Measurements from ENCODE around the gene IL4.
"Not testable (repeated sequence)": the region's sequence is repeated elsewhere in the genome, so short reads cannot be mapped to it uniquely, and the experiment has no call there.

Gene IL4

GRCh38 chr5:132674671-132675506 lies 1.1 kb downstream of the IL4 start:
- DNase-seq: no peak

DNA sequence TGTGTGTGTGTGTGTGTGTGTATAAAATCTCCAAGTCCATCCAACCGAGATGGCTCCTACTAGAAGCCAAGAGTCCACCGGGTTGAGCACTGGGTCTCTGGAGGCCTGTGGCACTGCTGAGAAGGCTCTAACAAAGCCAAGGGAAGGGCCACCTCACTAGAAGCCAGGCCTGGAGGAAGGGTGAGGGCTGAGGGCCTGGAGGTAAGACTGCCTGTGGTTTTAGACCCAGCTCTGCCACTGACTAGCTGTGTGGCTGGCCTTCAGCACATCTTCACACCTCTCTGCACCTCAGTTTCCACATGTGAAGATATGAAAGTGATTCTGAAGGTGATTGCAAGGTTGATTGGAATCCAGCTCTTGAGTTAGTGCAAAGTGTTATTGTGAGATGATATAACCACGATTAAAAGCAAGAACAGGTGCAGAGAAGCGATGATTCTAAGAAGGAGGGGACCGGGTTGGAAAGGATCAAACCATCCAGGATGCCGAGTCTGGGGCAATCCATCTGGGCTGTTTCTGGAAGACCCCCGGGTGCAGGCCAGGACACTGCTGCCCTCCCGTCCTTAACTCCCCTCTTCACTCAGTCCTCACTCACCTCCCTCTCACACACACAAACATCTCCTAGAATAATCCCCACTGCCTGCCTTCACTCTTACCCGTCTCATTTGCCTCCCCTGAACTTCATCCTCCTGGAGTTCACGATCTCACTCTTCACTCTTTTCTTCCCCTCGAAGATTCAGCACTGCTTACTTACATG lies 2.3 kb downstream of the IL4 start:
- DNase-seq: no peak

DNA sequence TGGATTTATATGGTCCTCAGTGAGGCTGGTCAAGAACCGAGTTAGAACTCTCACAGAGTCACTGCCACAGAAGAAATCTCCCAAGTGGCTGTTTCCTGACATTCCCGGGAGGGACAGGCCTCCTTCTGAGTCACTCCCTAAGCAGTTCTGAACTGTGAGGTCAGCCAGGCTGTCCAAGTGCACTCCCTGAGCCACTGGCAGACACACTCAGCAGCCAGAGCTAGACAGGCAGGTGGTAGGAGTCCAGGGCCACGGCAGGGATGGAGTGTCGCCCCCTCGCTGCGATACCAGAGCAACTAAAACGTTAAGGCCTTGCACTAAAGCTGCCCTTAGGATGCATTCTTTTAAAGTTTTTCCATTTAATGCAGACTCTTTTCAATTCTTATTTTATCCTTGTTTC lies 3.4 kb downstream of the IL4 start:
- DNase-seq: no peak

GRCh38 chr5:132677682-132678400 lies 4.1 kb downstream of the IL4 start:
- no peak for DNase-seq

DNA sequence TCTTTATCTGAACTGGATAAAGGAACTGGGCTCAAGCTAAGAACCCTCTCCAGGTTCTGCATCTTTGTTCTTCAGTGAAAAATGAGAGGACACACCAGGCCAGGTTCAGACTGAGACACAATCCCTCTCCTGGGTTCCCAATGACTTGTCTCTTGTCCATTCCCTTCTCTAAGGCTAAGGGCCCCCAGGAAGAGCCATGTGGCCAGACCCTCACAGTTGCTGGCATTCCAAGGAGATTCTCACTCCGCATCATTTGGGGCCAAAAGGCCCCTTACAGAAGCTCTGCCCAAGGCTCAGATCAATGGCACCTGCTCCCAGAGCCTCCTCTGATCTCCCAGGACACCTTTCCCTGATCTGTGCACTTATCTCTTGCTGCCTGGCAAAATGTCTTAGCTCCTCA lies 4.9 kb downstream of the IL4 start:
- DNase-seq: no peak

DNA sequence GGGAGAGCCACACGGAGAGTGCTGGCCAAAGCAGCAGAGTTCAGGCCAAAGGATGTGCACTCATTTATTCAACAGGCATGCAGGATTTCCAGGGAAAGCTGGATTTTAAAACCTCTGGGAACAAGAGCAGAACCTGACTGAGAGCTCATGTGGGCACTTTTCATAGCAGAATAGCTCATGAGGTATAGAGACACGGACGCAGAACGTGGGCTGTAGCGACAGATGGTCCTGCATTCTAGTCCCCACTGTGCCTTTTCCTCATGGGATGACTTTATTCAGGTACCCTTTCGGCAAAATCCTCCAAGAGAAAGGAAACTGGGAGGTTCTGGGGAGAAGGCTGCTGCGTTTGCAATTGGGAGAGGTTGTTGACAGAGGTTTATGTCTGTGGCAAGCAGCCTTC lies 5.4 kb downstream of the IL4 start:
- no peak for DNase-seq

GRCh38 chr5:132679717-132680380 lies 6.1 kb downstream of the IL4 start:
- no peak for DNase-seq

DNA sequence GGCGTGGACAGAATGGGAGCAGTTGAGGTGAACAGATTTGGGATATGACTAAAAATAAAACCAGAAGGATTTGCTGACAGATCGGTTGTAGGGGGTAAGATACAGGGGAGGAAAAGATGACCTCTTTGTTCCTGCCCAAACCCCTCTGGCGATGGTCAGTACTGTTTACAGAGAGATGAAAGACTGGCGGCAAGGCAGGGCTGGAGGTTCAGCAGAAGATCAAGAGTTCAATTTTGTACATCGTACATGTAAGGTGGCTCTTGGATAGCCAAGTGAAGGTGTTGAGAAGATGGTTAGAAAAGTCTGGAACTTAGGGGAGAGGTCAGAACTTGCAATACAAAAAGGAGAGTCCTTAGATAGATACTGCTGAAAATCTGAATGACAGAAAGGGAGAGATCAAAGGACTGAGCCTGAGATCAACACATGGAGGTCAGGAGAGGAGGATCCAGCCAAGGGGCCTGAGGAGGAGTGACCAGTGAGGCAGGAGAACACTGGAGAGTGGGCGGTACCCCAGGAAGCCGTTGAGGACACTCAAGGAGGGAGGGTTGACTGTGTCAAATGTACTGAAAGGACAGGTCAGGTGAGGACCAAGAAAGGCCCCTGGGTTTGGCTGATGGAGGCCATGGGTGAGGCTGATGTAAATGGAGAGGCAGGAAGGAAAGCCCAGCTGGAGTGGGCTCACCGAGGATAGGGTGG lies 7.1 kb downstream of the IL4 start:
- no peak for DNase-seq

DNA sequence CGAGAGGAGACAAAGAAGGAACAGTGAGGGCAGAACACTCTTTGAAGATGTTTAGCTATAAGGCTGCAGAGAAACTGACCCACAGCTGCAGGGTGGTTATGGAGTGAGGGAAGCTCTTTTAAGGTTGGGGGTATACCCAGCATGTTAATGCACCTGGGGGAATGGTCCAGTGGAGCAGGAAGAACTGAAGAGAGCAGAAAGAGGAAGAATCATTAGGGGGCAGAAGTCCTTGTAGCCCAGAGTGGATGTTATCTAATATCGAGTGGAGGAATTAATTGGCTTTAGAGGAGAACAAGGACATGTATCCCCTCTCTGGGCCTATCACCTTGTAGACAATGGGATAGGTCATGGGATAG lies 7.7 kb downstream of the IL4 start:
- no peak for DNase-seq

- no peak for DNase-seq
Measured at GRCh38 chr5:132681983-132682382, 8.2 kb downstream of the IL4 start.

- no peak for DNase-seq
Measured at GRCh38 chr5:132684491-132684890, 10.7 kb downstream of the IL4 start.

DNA sequence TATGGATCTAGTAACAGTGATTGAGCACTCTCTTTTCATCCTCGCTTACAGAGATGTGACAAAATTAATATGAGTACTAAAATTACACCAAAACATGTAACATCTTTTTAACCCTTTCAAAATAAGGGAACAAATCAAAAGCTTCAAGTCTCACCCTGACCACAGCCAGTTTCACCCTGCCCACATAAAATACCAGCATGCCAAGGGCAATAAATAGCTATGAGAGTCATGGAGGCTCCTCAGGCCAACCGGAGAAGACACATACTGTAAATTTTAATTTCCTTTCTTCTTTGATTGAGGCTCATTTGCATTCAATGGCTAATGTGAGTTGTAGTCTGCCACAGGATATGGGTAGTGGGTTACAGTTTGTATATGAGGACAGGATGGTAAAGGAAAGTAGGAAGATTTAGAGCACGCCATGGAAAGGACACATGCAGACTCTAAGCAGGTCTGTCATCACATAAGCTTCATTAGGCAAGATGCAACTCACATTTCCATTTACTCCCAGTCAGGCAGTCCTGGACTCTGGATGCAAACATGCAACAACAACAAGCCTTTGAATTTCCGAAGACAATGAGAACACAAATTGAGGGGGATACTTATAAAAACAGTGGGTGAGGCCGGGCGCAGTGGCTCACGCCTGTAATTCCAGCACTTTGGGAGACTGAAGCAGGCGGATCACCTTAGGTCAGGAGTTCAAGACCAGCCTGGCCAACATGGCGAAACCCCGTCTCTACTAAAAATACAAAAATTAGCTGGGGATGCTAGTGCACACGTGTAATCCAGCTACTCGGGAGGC lies 11.3 kb downstream of the IL4 start:
- no peak for DNase-seq

- DNase-seq: no peak
Measured at GRCh38 chr5:132686193-132686592, 12.4 kb downstream of the IL4 start.

- DNase-seq: no peak
Measured at GRCh38 chr5:132687995-132688394, 14.2 kb downstream of the IL4 start.

DNA sequence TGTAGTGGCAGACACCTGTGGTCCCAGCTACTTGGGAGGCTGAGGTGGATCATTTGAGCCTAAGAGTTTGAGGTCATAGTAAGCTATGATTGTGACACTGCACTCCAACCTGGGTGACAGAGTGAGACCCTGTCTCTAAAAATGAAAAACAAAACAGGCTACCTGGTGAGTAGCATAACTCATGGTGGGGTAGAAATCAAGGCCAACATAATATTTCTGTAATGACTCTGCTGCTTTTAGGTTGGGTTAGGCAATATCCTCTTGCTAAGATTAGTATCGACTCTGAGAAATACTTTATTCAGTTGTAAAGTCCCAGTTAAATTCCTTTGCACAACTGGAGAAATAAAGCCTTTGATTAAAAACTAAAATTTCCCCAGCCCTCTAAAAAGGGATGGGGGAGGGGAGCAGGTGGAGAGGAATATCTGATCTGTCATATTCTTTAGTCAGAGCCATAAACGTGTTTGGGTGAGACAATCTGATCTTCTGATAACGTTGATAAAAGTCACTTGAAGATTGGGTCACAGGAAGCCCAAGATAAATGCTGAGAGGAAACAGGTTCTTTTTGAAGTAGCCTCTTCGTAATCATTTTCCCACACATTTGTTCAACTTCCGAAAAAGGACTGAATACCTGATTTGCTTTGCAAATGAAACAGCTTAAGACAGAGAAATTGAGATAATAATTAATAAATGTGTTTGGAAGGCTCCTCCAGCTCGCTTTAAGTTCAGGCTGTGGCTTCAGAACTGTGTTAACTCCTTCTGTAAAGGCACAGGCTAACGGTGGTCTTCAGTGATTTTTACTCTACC lies 14.9 kb downstream of the IL4 start:
- DNase-seq: no peak

DNA sequence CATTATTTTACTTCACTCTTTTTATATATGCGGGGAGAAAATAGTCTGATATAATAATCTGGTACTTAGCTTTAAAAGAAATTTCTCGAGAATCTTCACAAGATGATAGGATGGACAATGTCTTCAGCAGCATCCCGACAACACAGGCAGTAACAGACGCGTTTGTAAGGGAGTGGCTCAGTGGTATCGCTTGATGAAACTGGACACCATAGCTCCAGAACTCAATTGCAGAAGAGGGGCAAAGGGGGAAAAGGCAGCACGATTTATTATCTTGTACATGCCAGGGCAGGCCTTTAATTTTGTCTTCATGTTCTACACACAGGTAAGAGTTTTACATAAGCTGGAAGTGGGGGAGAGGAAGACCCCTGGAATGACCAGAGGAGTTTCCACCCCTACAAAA lies 15.7 kb downstream of the IL4 start:
- DNase-seq: no peak

DNA sequence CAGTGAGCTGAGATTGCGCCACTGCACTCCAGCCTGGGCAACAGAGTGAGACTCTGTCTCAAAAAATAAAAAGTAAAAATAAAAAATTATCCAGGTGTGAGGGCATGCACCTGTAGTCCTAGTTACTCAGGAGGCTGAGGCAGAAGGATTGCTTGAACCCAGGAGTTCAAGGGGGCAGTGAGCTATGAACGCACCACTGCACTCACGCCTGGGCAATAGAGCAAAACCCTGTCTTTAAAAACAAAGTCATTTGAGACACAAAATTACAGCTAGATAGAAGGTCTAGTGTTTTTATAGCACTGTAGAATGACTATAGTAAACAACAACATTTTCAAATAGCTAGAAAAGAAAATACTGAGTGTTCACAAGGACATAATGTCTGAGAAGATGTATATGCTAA lies 16.4 kb downstream of the IL4 start:
- DNase-seq: no peak

DNA sequence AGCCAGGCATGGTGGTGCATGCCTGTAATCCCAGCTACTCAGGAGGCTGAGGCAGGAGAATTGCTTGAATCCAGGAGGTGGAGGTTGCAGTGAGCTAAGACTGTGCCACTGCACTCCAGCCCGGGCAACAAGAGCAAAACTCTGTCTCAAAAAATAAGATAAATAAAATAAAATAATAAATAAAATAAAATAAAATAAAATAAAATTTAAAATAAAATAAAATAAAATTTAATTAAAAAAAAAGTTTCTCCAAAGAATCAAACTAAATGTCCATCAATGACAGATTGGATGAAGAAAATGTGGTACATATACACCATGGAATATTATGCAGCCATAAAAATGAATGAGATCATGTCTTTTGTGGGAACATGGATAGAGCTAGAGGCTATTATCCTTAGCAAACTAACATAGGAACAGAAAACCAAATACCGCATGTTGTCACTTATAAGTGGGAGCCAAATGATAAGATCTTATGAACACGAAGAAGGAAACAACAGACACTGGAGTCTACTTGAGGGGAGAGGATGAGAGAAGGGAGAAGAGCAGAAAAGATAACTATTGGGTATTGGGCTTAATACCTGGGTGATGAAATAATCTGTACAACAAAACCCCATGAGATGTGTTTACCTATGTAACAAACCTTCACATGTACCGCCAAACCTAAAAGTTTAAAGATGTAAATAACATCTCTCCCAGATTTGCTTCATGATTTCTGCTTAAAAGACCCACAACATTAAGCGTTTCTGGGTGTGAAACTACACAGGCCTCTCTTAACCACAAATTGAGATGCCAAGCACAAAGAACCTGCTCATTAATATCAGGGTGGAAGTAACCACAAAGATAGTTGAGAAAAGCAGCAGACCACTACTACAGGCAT lies 18.2 kb downstream of the IL4 start:
- DNase-seq: not testable (repeated sequence)

DNA sequence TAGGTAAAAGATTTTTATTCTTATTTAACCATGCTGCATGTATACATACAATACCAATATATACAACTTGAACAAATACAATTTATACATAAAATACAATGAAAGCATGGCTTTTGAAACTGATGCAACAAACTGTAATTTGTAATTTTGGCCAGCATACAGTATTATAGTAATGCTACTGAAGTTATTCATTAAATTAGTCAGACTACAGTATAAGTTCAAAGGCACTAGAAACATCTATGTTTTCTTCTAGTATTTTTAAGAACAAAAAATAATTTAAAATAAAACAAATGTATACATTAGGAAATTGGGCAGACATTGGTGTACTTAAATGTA lies 18.8 kb downstream of the IL4 start:
- DNase-seq: no peak

DNA sequence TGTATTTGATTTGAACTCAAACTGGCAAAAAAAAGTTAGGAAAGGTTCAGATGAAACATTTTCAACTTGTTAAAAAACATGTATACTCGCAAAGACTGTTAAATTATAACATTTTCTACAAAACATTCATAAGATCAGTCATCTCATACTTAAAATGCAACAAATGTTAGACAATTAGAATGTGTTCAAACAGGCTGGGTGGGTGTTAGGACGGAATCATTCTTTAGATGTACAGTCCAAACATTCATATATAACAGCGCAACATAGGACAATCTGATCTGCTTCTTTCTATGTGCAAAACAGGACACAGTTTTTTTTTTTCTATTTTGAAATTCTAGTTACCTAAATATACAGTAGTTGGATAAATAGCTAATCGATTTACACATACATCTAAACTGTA lies 22.2 kb downstream of the IL4 start:
- DNase-seq: no peak

Measured in NCI-H345 (cell line).